Measurements from ENCODE around the gene PRMT5.

DNA sequence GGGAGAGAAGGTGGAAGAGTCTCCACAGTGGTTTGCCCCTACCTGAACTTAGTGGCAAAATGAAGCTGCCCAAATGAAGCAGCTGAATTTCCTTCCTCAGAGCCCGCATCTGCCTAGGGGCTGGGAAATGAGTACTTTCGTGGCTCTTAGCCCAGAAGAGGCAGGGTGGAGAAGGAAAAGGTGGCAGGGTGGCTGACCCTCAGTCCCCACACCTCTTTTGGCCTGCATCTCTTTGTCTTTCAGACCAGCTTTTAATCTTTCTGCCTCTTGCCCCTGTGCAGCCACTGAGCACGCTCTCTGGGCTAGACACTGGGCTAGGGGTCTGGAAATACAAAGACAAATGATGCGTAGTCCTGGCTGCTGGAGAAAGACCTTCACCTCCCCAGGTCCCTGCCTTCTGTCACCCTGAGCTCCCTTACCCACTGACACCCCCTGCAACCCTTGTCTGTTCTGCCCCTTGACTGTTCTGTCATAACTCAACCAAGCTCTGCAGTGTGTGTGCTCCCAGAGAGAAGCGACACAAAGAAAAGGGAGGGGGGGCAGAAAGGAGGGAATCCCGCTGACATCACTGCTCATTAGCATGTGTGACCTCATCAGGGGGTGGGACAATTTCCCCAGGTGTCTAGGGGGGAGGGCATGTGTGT lies 46.5 kb downstream of the PRMT5 start:
- TF ChIP-seq POLR2A (IDR thresholded peaks at IDR 0.05) = no peak
- TF ChIP-seq, protein P1, sequence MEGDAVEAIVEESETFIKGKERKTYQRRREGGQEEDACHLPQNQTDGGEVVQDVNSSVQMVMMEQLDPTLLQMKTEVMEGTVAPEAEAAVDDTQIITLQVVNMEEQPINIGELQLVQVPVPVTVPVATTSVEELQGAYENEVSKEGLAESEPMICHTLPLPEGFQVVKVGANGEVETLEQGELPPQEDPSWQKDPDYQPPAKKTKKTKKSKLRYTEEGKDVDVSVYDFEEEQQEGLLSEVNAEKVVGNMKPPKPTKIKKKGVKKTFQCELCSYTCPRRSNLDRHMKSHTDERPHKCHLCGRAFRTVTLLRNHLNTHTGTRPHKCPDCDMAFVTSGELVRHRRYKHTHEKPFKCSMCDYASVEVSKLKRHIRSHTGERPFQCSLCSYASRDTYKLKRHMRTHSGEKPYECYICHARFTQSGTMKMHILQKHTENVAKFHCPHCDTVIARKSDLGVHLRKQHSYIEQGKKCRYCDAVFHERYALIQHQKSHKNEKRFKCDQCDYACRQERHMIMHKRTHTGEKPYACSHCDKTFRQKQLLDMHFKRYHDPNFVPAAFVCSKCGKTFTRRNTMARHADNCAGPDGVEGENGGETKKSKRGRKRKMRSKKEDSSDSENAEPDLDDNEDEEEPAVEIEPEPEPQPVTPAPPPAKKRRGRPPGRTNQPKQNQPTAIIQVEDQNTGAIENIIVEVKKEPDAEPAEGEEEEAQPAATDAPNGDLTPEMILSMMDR (IDR thresholded peaks at IDR 0.05) = no peak

All from lower leg skin (tissue), 3 donors.